GM18498 (cell line): ENCODE results near the gene MSH4.
"Not testable (repeated sequence)": the region's sequence is repeated elsewhere in the genome, so short reads cannot be mapped to it uniquely, and the experiment has no call there.

Experiments used
- ATAC-seq: cut with Tn5 transposase; IDR thresholded peaks from one replicate; pipeline ENCODE4 v1.9.1; 2021; ENCODE audit warnings: mild to moderate bottlenecking, moderate library complexity; ENCODE audit not compliant: unreplicated experiment

The MSH4 gene

GRCh38 chr1:75796376-75797272 lies at the start of gene MSH4:
TSS of gene MSH4 (plus strand) at chr1:75796882. CDS start at chr1:75796986, 104 bp downstream.
- ATAC-seq: no peak

DNA sequence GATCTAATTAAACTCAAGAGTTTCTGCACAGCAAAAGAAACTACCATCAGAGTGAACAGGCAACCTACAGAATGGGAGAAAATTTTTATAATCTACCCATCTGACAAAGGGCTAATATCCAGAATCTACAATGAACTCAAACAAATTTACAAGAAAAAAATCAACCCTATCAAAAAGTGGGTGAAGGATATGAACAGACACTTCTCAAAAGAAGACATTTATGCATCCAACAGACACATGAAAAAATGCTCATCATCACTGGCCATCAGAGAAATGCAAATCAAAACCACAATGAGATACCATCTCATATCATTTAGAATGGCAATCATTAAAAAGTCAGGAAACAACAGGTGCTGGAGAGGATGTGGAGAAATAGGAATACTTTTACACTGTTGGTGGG lies 39.5 kb upstream of the MSH4 start:
- ATAC-seq: not testable (repeated sequence)

GRCh38 chr1:75758543-75758942 lies 38.1 kb upstream of the MSH4 start:
- ATAC-seq: not testable (repeated sequence)

DNA sequence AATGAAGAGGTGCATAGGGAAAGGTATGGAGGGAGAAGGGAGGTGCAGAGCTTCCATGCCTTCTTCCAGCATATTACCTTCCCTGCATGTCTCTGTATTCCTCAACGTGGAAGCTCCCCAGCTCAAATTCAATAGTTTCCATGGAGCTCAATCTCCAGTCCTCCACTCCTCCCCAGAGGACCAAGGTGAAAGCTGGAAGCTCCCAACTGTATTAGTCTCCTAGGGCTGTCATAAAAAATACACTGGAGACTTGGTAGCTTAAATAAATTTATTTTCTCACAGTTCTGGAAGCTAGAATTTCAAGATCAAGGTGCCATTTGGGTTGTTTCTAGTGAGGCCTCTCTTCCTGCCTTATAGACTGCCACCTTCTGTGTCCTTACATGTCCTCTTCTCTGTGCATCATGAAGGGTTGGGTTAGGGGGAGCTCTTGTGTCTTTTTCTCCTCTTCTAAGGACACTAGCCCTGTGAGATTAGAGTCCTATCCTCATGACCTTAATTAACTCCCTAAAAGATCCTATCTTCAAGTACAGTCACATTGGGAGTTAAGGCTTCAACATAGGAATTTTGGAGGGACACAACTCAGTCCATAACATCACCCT lies 32.5 kb upstream of the MSH4 start:
- ATAC-seq: no peak

DNA sequence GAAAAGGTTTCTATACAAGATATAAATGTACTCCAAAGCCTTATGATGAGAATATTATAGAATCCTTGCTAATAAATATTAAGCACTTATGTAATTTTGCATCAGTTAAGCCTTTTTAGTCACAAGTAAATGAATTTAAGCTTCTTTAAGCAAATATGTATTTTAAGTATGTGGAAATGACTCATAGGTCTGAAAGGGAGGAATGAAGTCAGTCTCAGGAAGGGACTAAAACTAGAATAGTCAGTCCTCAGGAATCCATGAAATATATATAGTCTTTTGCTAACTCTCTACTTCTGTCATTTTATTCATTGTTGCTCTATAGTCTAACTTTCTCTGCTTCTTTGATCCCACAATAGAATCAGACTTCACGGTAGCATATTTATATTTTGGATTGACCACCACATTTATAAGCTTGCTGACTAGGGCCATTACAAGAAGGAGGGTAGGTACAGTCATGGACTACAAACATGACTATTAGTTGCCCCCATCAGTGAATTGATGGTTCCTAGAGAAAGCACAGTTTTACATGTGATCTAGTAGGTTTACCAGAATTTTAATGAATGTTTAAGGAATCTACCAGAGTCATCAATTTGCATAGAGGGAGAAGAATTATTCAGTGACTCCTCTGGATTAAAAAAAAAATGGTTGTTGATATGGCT lies 30.9 kb upstream of the MSH4 start:
- no peak for ATAC-seq

DNA sequence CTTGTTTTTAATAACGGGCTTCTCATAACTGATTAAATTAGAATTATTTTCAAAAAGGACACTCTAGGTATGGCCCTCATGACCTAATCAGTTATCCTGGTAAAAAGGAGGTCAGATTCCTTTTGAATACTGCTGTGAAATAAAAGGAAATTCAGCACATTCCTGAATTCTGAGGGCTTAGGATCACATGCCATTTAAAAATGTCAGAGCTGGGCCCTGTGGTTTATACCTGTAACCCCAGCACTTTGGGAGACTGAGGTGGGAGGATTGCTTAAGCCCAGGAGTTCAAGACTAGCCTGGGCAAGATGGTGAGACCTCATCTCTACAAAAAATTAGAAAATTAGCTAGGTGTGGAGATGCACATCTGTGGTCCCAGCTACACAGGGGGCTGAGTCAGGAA lies 28.7 kb upstream of the MSH4 start:
- no peak for ATAC-seq

GRCh38 chr1:75770761-75771160 lies 25.9 kb upstream of the MSH4 start:
- ATAC-seq: no peak

- no peak for ATAC-seq
Measured at GRCh38 chr1:75771978-75772377, 24.7 kb upstream of the MSH4 start.

GRCh38 chr1:75777812-75778211 lies 18.9 kb upstream of the MSH4 start:
- not testable (repeated sequence) for ATAC-seq

- ATAC-seq: not testable (repeated sequence)
Measured at GRCh38 chr1:75778694-75779093, 18.0 kb upstream of the MSH4 start.

- not testable (repeated sequence) for ATAC-seq
Measured at GRCh38 chr1:75780183-75780582, 16.5 kb upstream of the MSH4 start.

- not testable (repeated sequence) for ATAC-seq
Measured at GRCh38 chr1:75783920-75784319, 12.8 kb upstream of the MSH4 start.

GRCh38 chr1:75785320-75785982 lies 11.2 kb upstream of the MSH4 start:
- ATAC-seq: peak; percentile 7

- peak; percentile 74 for ATAC-seq
Measured at GRCh38 chr1:75785983-75786853, 10.5 kb upstream of the MSH4 start, which contains the start of gene RABGGTB. TSS of gene RABGGTB (plus strand) at chr1:75786256. CDS start at chr1:75786272, 16 bp downstream.

DNA sequence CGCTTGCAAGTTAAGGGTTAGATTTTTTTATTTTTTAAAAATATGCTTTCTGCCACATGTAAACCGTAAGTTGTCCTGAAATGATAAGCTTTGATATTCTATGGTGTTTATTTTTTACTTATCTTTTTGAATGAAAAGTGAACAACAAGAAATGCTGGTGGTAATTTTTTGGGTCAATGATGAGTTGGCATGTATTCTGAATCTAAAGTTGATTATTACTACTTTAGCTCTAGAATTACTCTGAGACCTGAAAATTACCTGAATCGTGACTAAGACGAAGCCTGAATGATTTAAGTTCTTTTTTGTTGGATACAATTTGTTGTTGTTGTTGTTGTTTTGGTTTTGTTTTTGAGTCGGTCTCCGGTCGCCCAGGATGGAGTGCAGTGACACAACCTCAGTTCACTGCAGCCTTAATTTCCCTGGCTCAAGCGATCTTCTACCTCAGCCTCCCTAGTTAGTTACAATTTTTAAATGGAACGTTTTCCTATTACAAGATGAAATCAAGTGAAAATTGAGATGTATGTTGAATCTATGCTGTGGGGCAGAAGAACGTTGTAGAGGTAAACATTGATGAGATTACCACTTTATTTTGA lies 9.7 kb upstream of the MSH4 start:
- ATAC-seq: no peak

GRCh38 chr1:75787524-75787923 lies 9.2 kb upstream of the MSH4 start:
- no peak for ATAC-seq

- ATAC-seq: no peak
Measured at GRCh38 chr1:75789988-75790387, 6.7 kb upstream of the MSH4 start.

- no peak for ATAC-seq
Measured at GRCh38 chr1:75791022-75791421, 5.7 kb upstream of the MSH4 start.

- no peak for ATAC-seq
Measured at GRCh38 chr1:75792091-75792490, 4.6 kb upstream of the MSH4 start.

DNA sequence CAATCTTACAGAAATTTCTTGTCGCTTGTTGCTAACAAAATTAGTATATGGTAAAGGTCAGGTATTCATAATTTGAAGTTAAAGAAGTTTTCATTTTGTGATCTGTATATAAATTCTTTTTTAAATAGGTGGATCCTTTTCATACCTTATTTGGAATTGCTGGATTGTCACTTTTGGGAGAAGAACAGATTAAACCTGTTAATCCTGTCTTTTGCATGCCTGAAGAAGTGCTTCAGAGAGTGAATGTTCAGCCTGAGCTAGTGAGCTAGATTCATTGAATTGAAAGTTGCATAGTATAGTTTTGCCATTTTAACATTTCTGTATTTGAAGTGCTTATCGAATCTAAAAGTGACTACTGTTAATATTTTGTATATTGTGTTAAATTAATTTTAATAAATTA lies 2.3 kb upstream of the MSH4 start:
- ATAC-seq: no peak
